Fibroblast of skin of left biceps (primary cell): ENCODE measurements around the gene DIPK1A.
A peak's percentile ranks its signal among the peaks of the same experiment; 100 is the strongest.
"Not testable (repeated sequence)": the region's sequence is repeated elsewhere in the genome, so short reads cannot be mapped to it uniquely, and the experiment has no call there.

Source experiments
- DNase-seq, 2 experiments: peaks; one replicate each; pipeline ENCODE4 v3.0.0-alpha.2; 2013; ENCODE audit warnings: low read depth in 2 of 2

Gene DIPK1A

DNA sequence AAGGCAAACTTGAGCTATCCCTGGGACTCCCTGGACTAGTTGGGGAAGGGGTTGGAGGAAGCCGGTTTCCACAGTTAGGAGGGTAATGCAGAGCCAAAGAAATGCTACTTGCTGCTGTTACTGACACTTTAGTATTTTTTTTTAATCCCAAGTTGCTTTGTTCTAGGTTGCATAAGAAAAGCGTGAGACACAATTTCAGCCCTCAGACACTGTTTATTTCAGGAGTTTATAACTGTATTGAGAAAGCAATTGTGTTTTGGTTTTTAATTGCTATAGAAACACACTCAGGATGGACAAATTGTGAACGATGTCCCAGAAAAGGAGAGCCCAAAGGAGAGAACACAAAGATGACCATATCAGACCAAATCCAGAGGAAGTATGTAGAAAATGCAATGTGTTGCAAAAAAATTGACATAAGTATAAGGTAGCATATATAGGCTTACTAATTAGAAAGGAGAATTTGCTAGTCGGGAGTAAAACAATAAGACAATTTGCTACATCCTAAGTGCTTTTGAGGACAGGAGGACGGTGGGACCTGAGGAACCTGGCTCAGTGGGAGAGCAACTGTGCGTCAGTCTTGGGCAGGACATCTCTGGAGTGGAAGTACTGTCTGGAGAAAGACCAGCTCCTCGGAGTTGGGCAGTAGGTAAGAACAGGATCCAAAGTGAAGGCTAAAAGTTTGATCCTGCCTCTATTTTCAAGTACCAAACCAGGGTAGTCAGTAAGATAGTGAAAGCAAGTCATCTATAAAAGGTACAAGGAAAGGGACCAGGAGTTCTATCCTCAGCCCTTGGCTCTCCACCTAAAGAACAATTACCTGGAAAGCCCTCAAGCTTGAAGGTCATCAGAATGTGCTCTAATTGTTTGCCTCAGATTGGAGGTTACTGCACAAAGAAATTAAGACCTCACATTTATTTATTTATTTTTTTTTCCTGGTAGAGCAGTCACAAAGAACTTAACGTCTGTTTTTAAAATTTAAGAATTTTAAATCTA lies 39.9 kb downstream of the DIPK1A start:
- DNase-seq = no peak

GRCh38 chr1:92916899-92917298 lies 44.4 kb downstream of the DIPK1A start:
- no peak for DNase-seq

- no peak for DNase-seq
Observed at GRCh38 chr1:92915547-92915946, 45.7 kb downstream of the DIPK1A start.

- no peak for DNase-seq
Observed at GRCh38 chr1:92913093-92913819, 48.0 kb downstream of the DIPK1A start.

DNA sequence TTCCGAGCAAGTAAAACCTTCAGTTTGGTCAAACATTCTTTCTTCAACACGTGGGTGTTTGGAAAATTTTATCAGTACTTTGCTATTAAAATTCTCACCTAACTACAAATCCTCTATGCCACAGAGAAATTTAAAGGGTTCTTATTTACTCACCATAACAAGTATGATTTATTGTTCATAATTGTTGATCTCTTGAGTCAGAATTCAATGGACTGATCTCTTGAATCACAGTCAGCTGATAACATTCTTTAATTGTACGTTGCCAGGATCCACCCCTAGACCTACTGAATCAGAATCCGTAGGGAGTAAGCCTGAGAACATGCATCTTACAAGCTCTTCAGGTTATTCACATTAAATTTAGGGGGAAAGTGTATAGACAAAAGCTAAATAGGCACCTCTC lies 51.2 kb downstream of the DIPK1A start:
- no peak for DNase-seq

GRCh38 chr1:92909321-92909720 lies 51.9 kb downstream of the DIPK1A start:
- DNase-seq = peak; percentile 62 to 64

DNA sequence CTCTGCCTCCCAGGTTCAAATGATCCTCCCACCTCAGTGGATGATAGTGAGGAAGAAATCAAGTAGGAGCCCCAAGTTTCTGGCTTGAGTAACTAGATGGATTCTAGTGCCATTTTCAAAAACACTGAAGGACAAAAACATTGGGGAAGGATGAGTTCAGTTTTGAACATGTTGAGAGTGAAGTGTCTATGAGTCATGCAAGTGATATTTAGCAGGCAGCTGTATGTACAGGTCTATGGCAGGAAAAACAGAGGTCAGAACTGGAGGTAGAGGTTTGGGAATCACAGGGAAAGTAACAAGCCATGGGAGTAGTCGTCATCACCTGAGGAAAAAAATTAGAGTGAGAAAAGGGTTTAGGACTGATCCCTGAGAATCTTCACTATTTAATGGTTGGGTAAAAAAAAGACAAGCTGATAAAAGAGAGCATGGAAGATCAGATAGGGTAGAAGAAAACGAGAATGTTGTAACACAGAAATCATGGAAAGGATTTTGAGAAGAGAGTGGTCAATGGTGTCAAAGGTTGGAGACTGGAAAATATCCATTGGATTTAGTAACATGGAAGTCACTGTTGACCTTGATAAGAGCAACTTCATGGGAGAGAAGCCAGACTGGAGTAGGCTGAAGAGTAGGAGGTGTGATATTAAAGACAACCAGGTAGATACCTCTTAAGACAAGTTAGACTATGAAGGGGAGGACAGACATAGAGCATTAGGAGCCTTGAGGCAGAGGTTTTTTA lies 53.1 kb downstream of the DIPK1A start:
- DNase-seq = no peak

GRCh38 chr1:92903765-92904164 lies 57.5 kb downstream of the DIPK1A start:
- DNase-seq = no peak

DNA sequence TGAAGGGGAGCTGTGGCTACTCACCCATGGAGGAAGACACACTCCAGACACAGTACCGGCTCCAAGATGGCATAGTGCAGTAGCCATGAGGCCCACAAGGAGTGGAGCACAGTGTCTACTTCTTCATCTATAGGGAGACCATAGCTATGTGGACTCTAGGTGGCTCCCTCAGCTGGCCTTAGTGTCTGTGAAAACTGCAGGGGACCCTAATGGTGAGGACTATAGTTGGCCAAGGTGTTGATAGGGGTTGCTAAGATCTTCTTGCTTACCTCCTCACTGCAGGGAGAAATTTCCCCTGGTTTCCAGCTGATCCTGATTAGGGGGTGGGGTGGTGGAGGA lies 58.9 kb downstream of the DIPK1A start:
- DNase-seq = no peak

DNA sequence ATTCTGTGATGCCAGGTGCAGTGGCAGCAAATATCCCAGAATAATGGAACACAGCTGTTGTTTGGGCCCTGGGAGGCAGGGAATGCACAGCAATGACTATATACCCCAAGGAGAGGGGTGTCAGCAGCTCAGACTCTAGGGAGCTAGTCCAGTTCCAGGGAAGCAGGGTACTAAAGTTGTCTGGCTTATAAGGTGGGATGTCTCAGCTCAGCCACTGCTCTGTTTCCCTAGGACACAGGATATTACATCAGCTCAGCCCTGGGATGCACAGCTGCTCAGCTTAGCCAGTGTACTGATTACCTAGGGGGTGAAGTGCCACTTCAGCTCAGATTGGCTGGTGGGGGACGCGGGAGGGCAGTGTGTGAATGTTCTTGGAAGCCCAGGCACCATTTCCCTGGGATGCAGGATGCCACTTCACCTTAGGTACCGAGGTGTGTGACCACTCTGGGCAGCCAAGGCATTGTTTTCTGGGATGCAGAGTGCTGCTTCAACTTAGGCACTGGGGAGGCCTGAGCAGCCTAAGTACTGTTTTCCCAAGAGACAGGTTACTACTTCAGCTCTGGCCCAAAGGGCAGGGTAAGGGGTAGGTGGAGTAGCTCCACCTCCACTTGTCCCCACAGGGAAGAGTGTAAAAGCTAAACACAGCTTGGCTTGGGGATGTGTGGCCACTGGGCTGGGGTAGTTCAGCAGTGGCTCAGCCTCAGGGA lies 59.4 kb downstream of the DIPK1A start:
- DNase-seq = no peak

DNA sequence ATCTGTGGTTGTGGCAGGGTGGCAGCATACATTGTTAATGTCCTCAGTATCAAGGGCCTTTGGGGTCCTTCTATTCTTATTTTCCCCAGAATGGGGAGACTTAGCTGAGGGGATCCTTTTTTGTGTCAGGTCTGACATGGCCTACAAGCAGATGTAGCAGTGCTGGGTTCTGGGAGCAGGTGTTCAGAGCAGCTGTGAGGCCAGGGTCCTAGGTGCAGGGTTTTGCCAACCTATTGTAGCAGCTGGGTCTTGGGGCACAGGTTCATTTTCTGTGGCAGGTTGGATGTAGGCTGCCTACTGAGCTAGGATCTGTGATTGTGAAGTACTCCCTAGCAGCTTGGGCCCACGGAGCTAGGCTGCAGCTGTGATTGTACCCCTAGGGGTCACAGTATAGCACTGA lies 60.1 kb downstream of the DIPK1A start:
- no peak for DNase-seq

DNA sequence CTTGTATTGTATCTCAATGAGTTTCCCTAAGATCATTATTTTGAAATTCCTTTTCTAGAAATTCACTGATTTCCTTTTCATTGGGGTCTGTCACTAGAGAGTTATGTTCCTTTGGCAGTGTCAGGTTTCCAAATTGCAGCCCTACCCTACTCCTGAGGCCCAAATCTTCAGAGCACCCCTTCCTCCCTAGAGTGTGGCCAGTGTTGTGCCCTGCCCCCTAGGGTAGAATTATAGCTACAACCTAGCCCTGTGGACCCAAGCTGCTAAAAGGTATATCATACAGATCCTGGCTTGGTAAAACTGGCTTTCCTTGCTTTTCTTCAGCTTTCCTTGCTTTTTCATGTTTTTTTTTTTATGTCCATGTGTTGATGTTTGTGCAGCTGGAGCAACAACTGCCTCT lies 60.7 kb downstream of the DIPK1A start:
- no peak for DNase-seq

DNA sequence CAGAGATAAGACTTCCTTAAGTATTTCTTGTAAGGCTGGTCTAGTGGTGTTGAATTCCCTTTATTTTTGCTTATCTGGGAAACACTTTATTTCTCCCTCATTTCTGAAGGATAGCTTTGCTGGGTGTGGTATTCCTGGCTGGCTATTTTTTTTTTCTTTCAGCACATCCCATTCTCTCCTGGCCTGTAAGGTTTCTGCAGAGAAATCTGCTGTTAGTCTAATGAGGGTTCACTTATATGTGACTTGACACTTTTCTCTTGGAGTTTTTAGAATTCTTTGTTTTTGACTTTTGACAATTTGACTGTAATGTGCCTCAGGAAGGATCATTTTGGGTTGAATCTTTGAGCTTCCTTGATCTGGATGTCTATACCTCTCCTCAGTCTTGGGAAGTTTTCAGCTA lies 61.5 kb downstream of the DIPK1A start:
- no peak for DNase-seq

DNA sequence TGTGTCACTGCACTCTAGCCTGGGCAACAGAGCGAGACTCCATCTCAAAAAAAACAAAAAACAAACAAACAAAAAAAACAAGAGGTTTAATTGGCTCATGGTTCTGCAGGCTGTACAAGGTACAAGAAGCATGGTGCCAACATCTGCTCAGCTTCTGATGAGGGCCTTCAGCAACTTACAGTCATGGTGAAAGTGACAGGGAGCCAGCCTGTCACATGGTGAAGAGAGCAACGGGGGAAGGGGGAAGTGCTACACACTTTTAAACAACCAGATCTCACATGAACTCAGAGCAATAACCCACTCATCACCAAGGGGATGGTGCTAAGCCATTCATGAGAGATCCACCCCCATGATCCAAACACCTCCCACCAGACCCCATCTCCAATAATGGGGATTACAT lies 63.2 kb downstream of the DIPK1A start:
- not testable (repeated sequence) for DNase-seq

- no peak for DNase-seq
Observed at GRCh38 chr1:92887465-92887864, 73.8 kb downstream of the DIPK1A start.

- DNase-seq = no peak
Observed at GRCh38 chr1:92886886-92887419, 74.3 kb downstream of the DIPK1A start.

DNA sequence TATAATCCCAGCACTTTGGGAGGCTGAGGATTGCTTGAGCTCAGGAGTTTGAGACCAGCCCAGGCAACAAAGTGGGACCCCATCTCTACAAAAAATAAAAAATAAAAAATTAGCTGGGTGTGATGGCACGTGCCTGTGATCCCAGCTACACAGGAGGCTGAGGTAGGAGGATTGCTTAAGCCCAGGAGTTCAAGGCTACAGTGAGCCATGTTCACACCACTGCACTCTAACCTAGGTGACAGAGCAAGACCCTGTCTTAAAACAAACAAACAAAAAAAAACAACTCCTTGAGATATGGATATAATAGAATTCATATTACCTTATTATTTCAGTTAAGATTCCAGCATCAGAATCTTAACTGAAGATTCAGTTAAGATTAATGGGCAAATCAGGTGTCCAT lies 77.1 kb downstream of the DIPK1A start:
- DNase-seq = no peak

GRCh38 chr1:92883297-92883696 lies 78.0 kb downstream of the DIPK1A start:
- no peak for DNase-seq

GRCh38 chr1:92882819-92883218 lies 78.4 kb downstream of the DIPK1A start:
- no peak for DNase-seq

DNA sequence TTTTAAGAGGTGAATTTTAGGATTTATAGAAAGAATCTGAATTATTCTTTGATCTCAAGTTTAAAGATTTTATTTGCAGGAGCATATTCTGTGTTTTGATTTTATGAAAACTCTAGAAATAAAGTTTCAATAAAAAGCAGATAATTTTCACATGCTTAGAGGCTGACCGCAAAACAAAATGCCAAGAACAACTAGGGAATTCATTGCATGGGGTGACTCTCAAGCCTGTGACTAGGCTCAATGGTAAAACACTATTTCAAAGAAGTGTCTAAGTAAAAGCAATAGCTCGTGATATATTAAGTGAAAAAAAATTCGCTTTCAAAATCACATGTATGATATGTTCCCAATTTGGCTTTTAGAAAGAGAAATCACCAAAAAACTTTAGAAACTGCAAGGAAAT lies 79.9 kb downstream of the DIPK1A start:
- no peak for DNase-seq

GRCh38 chr1:92879316-92879968 lies 81.8 kb downstream of the DIPK1A start:
- no peak for DNase-seq
